H1 (cell line): ENCODE data around the gene ADPGK.

Experiments used
- CBX5 ChIP-seq: fragments of 300-800, 300-1000 bp; sonication (generic); IDR thresholded peaks from 2 replicates; pipeline ENCODE4 v1.7.1; 2016; ENCODE audit warnings: antibody characterized with exemption, low read length, low read depth
- CHD1 ChIP-seq: IDR thresholded peaks from 2 replicates; pipeline ENCODE4 v1.6.1; 2012; ENCODE audit warnings: low read depth, low read length, improper control_type of control experiment
- HDAC2 ChIP-seq, 2 experiments: fragments of 300-600 bp in 1 of 2; sonication (generic) in 1 of 2; IDR thresholded peaks; 2 replicates each; pipeline ENCODE4 v1.6.1; 2011 to 2012; ENCODE audit warnings: low read depth in 2 of 2, low read length in 2 of 2, mild to moderate bottlenecking in 2 of 2, moderate library complexity in 2 of 2, borderline replicate concordance in 1 of 2, inconsistent platforms in 1 of 2
- JUN ChIP-seq: IDR thresholded peaks from 2 replicates; pipeline ENCODE4 v1.6.1; 2011; ENCODE audit warnings: low read depth, mild to moderate bottlenecking, improper control_type of control experiment, low read length
- KDM1A ChIP-seq: fragments of 200-600, 300-600 bp; sonication (generic); IDR thresholded peaks from 2 replicates; pipeline ENCODE4 v1.7.1; 2016; ENCODE audit warnings: mild to moderate bottlenecking, low read length, borderline replicate concordance
- POLR2A ChIP-seq, 2 experiments: IDR thresholded peaks; 1 replicate in 1 of 2; 2 replicates in 1 of 2; pipeline ENCODE4 v1.6.1; 2011; ENCODE audit warnings: low read depth in 2 of 2, low read length in 2 of 2, mild to moderate bottlenecking in 2 of 2; ENCODE audit errors: control extremely low read depth in 1 of 2
- POLR2AphosphoS5 ChIP-seq: IDR thresholded peaks from 2 replicates; pipeline ENCODE4 v1.6.1; 2011; ENCODE audit warnings: low read depth, low read length
- RBBP5 ChIP-seq: IDR thresholded peaks from 2 replicates; pipeline ENCODE4 v1.7.1; 2012; ENCODE audit warnings: low read depth, mild to moderate bottlenecking, inconsistent platforms, low read length, moderate library complexity, borderline replicate concordance
- YY1 ChIP-seq: IDR thresholded peaks from 2 replicates; pipeline ENCODE4 v1.6.1; 2011; ENCODE audit warnings: low read depth, mild to moderate bottlenecking, low read length
- TF ChIP-seq, protein P1 (sequence below), 3 experiments: IDR thresholded peaks; 1 replicate in 2 of 3; 2 replicates in 1 of 3; pipeline versions ENCODE4 v1.5.1 to v1.6.1; 2011; ENCODE audit warnings: low read length in 3 of 3, mild to moderate bottlenecking in 3 of 3, inconsistent platforms in 2 of 3, low read depth in 1 of 3, moderate library complexity in 1 of 3; ENCODE audit not compliant: insufficient read depth in 1 of 3; ENCODE audit errors: control extremely low read depth in 1 of 3

DNA sequence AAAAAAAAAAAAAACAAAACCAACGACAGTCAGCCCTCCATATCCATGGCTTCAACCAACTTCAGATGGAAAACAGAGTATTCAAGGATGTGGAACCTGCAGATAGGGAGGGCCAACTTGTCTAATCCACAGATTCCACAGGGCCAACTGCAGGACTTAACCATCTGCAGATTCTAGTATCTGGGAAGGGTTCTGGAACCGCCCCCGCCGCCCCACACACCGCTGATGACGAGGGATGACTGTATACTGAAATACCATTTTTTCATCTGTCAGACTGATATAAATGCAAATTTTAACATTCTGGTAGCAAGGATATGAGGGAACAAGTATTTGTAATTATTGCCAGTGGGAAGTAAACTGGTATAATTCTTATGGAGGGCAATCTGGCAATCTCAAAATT lies 29.5 kb downstream of the ADPGK start:
- TF ChIP-seq JUN: no peak
- TF ChIP-seq HDAC2 (IDR thresholded peaks at IDR 0.05; ENCODE audit: borderline replicate concordance in 1 of 2, low read depth in 2 of 2, low read length in 2 of 2): no peak
- TF ChIP-seq, protein P1, sequence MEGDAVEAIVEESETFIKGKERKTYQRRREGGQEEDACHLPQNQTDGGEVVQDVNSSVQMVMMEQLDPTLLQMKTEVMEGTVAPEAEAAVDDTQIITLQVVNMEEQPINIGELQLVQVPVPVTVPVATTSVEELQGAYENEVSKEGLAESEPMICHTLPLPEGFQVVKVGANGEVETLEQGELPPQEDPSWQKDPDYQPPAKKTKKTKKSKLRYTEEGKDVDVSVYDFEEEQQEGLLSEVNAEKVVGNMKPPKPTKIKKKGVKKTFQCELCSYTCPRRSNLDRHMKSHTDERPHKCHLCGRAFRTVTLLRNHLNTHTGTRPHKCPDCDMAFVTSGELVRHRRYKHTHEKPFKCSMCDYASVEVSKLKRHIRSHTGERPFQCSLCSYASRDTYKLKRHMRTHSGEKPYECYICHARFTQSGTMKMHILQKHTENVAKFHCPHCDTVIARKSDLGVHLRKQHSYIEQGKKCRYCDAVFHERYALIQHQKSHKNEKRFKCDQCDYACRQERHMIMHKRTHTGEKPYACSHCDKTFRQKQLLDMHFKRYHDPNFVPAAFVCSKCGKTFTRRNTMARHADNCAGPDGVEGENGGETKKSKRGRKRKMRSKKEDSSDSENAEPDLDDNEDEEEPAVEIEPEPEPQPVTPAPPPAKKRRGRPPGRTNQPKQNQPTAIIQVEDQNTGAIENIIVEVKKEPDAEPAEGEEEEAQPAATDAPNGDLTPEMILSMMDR (IDR thresholded peaks at IDR 0.05; ENCODE audit: control extremely low read depth in 1 of 3, insufficient read depth in 1 of 3, low read depth in 1 of 3, low read length in 3 of 3): no peak
- TF ChIP-seq KDM1A: no peak
- TF ChIP-seq POLR2AphosphoS5: no peak
- no peak for TF ChIP-seq POLR2A (IDR thresholded peaks at IDR 0.05; ENCODE audit: control extremely low read depth in 1 of 2, low read depth in 2 of 2, low read length in 2 of 2)
- TF ChIP-seq RBBP5: no peak
- TF ChIP-seq CBX5: no peak
- no peak for TF ChIP-seq CHD1
- TF ChIP-seq YY1: no peak
